K562 (cell line): ENCODE measurements around the gene DGAT2. TPM values are rescaled to one million over a fixed set of nuclear protein-coding genes. Genes with fewer than 3 reads are reported as not detected.

ENCODE experiments used
- ARID4B ChIP-seq: sonication (generic); formaldehyde crosslinking; IDR thresholded peaks from 2 replicates; pipeline ENCODE4 v1.8.0; 2022; ENCODE audit warnings: mild to moderate bottlenecking, missing genetic modification reagents
- BCOR ChIP-seq: fragments of 450-650 bp; IDR thresholded peaks from 2 replicates; pipeline ENCODE4 v1.6.1; 2016
- CBX1 ChIP-seq: sonication (generic); IDR thresholded peaks from 2 replicates; pipeline ENCODE4 v1.6.1; 2016; ENCODE audit warnings: antibody characterized with exemption, low read depth, mild to moderate bottlenecking
- ERF ChIP-seq: fragments of 450-650 bp; formaldehyde crosslinking; IDR thresholded peaks from 2 replicates; pipeline ENCODE4 v1.4.0; 2020; ENCODE audit warnings: mild to moderate bottlenecking, mixed read lengths
- FOS ChIP-seq: IDR thresholded peaks from 3 replicates; pipeline ENCODE4 v1.6.1; 2011; ENCODE audit not compliant: insufficient read length; ENCODE audit errors: extremely low read depth
- FOXA3 ChIP-seq, 2 experiments: fragments of 450-650 bp in 1 of 2; sonication (generic) in 1 of 2; formaldehyde crosslinking; IDR thresholded peaks in 1 of 2; conservative IDR thresholded peaks in 1 of 2; 2 replicates each; pipeline versions ENCODE4 v1.4.0 to v1.8.0; 2020 to 2022; ENCODE audit warnings: mild to moderate bottlenecking in 2 of 2, missing genetic modification reagents in 1 of 2
- HDAC3 ChIP-seq: fragments of 450-650 bp; IDR thresholded peaks from 2 replicates; pipeline ENCODE4 v1.6.1; 2018; ENCODE audit warnings: borderline replicate concordance, mild to moderate bottlenecking, moderate library complexity; ENCODE audit not compliant: partially characterized antibody
- HNRNPUL1 ChIP-seq: fragments of 200-400 bp; formaldehyde crosslinking; IDR thresholded peaks from 2 replicates; pipeline ENCODE4 v1.6.1; 2017; ENCODE audit warnings: low read length
- MAFK ChIP-seq: IDR thresholded peaks from 2 replicates; pipeline ENCODE4 v1.6.1; 2011; ENCODE audit warnings: low read length, improper control_type of control experiment
- MCM3 ChIP-seq: fragments of 450-650 bp; IDR thresholded peaks from 2 replicates; pipeline ENCODE4 v1.6.1; 2016
- MXI1 ChIP-seq: IDR thresholded peaks from 2 replicates; pipeline ENCODE4 v1.6.1; 2011; ENCODE audit warnings: low read depth, mild to moderate bottlenecking, improper control_type of control experiment, low read length
- OTX1 ChIP-seq: fragments of 450-650 bp; formaldehyde crosslinking; IDR thresholded peaks from 2 replicates; pipeline ENCODE4 v1.4.0; 2022; ENCODE audit warnings: mild to moderate bottlenecking
- PCBP1 ChIP-seq: fragments of 200-400 bp; formaldehyde crosslinking; IDR thresholded peaks from 2 replicates; pipeline ENCODE4 v1.6.1; 2018; ENCODE audit warnings: mild to moderate bottlenecking, low read depth, low read length; ENCODE audit not compliant: poor library complexity, severe bottlenecking
- RBM17 ChIP-seq: fragments of 200-400 bp; formaldehyde crosslinking; IDR thresholded peaks from 2 replicates; pipeline ENCODE4 v1.6.1; 2017; ENCODE audit warnings: low read depth, mild to moderate bottlenecking, low read length, borderline replicate concordance
- RBM25 ChIP-seq: fragments of 200-400 bp; formaldehyde crosslinking; IDR thresholded peaks from 2 replicates; pipeline ENCODE4 v1.6.1; 2018; ENCODE audit warnings: low read length, low read depth, moderate library complexity; ENCODE audit not compliant: severe bottlenecking
- U2AF2 ChIP-seq: fragments of 200-400 bp; formaldehyde crosslinking; optimal IDR thresholded peaks from 2 replicates; pipeline ENCODE3; 2017; ENCODE audit warnings: low read depth, mild to moderate bottlenecking, low read length
- USF2 ChIP-seq: sonication (generic); formaldehyde crosslinking; IDR thresholded peaks from 2 replicates; pipeline ENCODE4 v1.5.0; 2020; ENCODE audit warnings: missing genetic modification reagents
- ZBTB26 ChIP-seq: fragments of 450-650 bp; formaldehyde crosslinking; IDR thresholded peaks from 2 replicates; pipeline ENCODE4 v1.4.0; 2022; ENCODE audit warnings: missing genetic modification characterization
- ZNF232 ChIP-seq: sonication (generic); formaldehyde crosslinking; IDR thresholded peaks from 2 replicates; pipeline ENCODE4 v1.8.0; 2022; ENCODE audit warnings: mild to moderate bottlenecking, missing genetic modification reagents
- ZNF830 ChIP-seq: fragments of 250-450 bp; sonication (Bioruptor Pico); IDR thresholded peaks from 2 replicates; pipeline ENCODE4 v1.5.0; 2021; ENCODE audit warnings: mild to moderate bottlenecking
- polyA plus RNA-seq, 8 experiments: library from polyadenylated mRNA; depleted of rRNA in 4 of 8; stranded (reverse) in 5 of 8; unstranded in 3 of 8; fragments of >200 nt; fragmentation: Nextera tagmentation in 2 of 8; fragmentation: Illumina TruSeq in 1 of 8; extraction: Ambion mirVana in 2 of 8; extraction: Trizol in 1 of 8; gene quantifications; 2 replicates each; pipeline versions ENCODE4 v1.2.1 to v1.2.3, GENCODE V29; 2011 to 2014; ENCODE audit warnings: inconsistent platforms in 1 of 8, missing spikeins in 1 of 8
- total RNA-seq, 7 experiments: library from RNA; depleted of rRNA in 6 of 7; stranded (reverse); fragments of >200 nt in 6 of 7; fragmentation: Illumina TruSeq in 2 of 7; extraction: Trizol in 2 of 7; gene quantifications; 2 replicates each; pipeline versions ENCODE4 v1.2.1 to v1.2.3, GENCODE V29; 2011 to 2021; ENCODE audit warnings: low replicate concordance in 1 of 7
- TF ChIP-seq, protein P1 (sequence below): fragments of 450-650 bp; formaldehyde crosslinking; IDR thresholded peaks from 2 replicates; pipeline ENCODE4 v1.4.0; 2020; ENCODE audit warnings: mild to moderate bottlenecking, moderate library complexity
- TF ChIP-seq, protein P2 (sequence below): sonication (generic); formaldehyde crosslinking; IDR thresholded peaks from 2 replicates; pipeline ENCODE4 v1.9.0; 2022; ENCODE audit warnings: mild to moderate bottlenecking, missing genetic modification reagents

Gene DGAT2
- total and polyA plus RNA-seq, 9 of the 15 experiments (the other 6 are each of a cell fraction or from before 2014, with no cell fraction given) = 0.68 to 2.8 (median 1.8) TPM

GRCh38 chr11:75767793-75768111, 826 bp upstream of the DGAT2 start (continued):
- TF ChIP-seq ARID4B = no peak
- no peak for TF ChIP-seq U2AF2
- no peak for TF ChIP-seq USF2 (CRISPR knock-in tag)
- TF ChIP-seq OTX1 (CRISPR knock-in tag) = no peak
- TF ChIP-seq MAFK = no peak
- TF ChIP-seq BCOR = peak; percentile 98
- no peak for TF ChIP-seq FOXA3 (CRISPR knock-in tag; conservative IDR thresholded peaks at IDR 0.05 in 1 of 2, IDR thresholded peaks at IDR 0.05 in 1 of 2)
- peak; percentile 94 for TF ChIP-seq RBM25
- TF ChIP-seq HNRNPUL1 = no peak
- TF ChIP-seq, protein P1, sequence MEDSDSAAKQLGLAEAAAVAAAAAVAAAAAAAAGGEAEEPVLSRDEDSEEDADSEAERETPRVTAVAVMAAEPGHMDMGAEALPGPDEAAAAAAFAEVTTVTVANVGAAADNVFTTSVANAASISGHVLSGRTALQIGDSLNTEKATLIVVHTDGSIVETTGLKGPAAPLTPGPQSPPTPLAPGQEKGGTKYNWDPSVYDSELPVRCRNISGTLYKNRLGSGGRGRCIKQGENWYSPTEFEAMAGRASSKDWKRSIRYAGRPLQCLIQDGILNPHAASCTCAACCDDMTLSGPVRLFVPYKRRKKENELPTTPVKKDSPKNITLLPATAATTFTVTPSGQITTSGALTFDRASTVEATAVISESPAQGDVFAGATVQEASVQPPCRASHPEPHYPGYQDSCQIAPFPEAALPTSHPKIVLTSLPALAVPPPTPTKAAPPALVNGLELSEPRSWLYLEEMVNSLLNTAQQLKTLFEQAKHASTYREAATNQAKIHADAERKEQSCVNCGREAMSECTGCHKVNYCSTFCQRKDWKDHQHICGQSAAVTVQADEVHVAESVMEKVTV (CRISPR knock-in tag) = 0 out of 2 replicates have a peak, but pooled peaks have one; percentile 17
- TF ChIP-seq, protein P2, sequence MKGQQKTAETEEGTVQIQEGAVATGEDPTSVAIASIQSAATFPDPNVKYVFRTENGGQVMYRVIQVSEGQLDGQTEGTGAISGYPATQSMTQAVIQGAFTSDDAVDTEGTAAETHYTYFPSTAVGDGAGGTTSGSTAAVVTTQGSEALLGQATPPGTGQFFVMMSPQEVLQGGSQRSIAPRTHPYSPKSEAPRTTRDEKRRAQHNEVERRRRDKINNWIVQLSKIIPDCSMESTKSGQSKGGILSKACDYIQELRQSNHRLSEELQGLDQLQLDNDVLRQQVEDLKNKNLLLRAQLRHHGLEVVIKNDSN (CRISPR knock-in tag) = no peak
- no peak for TF ChIP-seq MXI1
- TF ChIP-seq ZNF232 (CRISPR knock-in tag) = no peak
- TF ChIP-seq MCM3 = no peak
- no peak for TF ChIP-seq HDAC3
- no peak for TF ChIP-seq RBM17
- TF ChIP-seq ERF (CRISPR knock-in tag) = no peak
- TF ChIP-seq PCBP1 = no peak
- TF ChIP-seq ZBTB26 (CRISPR knock-in tag) = no peak
- no peak for TF ChIP-seq FOS
- TF ChIP-seq CBX1 = peak; percentile 48; the same call in 1 of the 2 replicates
- TF ChIP-seq ZNF830 (CRISPR knock-in tag) = no peak
